Measurements from ENCODE around the gene RUNDC3A.

DNA sequence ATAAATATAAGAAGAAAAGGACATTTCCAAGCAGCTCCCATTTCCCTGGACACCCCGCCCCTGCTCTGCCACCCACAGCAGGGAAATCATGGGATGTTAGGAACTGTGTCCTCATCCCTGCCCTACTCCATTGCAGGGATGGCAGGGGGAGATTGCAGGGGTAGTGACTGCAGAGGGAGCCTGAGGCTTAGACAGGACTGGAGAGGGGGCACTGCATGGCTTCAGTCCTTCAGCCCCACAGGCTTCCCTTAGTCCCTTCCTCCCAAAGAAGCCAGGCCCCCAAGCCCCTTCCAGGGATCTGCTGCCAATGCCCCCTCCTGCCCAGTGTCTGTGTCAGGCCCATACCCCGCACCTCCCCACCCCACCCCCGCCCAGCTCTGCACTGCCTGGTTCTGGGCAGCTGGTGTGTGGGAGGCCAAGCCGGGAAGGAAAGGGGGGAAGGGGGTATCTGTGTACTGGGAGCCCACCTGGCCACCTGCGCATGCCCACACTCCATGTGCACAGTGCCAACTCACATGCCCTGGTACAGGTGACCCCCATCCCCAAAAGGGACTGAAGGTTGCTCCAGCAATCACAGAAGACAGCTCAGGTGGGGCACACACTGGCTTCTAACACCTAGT lies 3.3 kb downstream of the RUNDC3A start:
- no peak for TF ChIP-seq POLR2AphosphoS5 (IDR thresholded peaks at IDR 0.05; ENCODE audit: low read depth, low read length)
- TF ChIP-seq, protein P1, sequence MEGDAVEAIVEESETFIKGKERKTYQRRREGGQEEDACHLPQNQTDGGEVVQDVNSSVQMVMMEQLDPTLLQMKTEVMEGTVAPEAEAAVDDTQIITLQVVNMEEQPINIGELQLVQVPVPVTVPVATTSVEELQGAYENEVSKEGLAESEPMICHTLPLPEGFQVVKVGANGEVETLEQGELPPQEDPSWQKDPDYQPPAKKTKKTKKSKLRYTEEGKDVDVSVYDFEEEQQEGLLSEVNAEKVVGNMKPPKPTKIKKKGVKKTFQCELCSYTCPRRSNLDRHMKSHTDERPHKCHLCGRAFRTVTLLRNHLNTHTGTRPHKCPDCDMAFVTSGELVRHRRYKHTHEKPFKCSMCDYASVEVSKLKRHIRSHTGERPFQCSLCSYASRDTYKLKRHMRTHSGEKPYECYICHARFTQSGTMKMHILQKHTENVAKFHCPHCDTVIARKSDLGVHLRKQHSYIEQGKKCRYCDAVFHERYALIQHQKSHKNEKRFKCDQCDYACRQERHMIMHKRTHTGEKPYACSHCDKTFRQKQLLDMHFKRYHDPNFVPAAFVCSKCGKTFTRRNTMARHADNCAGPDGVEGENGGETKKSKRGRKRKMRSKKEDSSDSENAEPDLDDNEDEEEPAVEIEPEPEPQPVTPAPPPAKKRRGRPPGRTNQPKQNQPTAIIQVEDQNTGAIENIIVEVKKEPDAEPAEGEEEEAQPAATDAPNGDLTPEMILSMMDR (IDR thresholded peaks at IDR 0.05) = no peak
- TF ChIP-seq TCF7L2 (IDR thresholded peaks at IDR 0.05; ENCODE audit: low read depth, low read length) = no peak
- TF ChIP-seq SIN3A (IDR thresholded peaks at IDR 0.05; ENCODE audit: borderline replicate concordance, insufficient read depth, low read depth, low read length) = no peak

Data from Panc1 (cell line).